HepG2 (cell line): ENCODE results near the gene MCC. TPM values are rescaled to one million over a fixed set of nuclear protein-coding genes. Genes with fewer than 3 reads are reported as not detected.

Source experiments
- ADNP ChIP-seq: sonication (generic); formaldehyde crosslinking; IDR thresholded peaks from 2 replicates; pipeline ENCODE4 v1.4.0; 2020; ENCODE audit warnings: missing genetic modification reagents
- ARHGAP35 ChIP-seq: sonication (generic); formaldehyde crosslinking; IDR thresholded peaks from 2 replicates; pipeline ENCODE4 v1.9.0; 2022; ENCODE audit warnings: mild to moderate bottlenecking, inconsistent platforms, moderate library complexity, missing genetic modification reagents, borderline replicate concordance
- ERF ChIP-seq: IDR thresholded peaks from 2 replicates; pipeline ENCODE4 v1.6.1; 2018; ENCODE audit warnings: missing biosample characterization, missing genetic modification reagents
- HMGA1 ChIP-seq: sonication (generic); formaldehyde crosslinking; conservative IDR thresholded peaks from 2 replicates; pipeline ENCODE4 v1.4.0; 2020; ENCODE audit warnings: missing genetic modification reagents
- HNRNPH1 ChIP-seq: fragments of 200-400 bp; formaldehyde crosslinking; optimal IDR thresholded peaks from 2 replicates; pipeline ENCODE3; 2017; ENCODE audit warnings: mild to moderate bottlenecking, low read depth, low read length
- IRX3 ChIP-seq: sonication (generic); formaldehyde crosslinking; IDR thresholded peaks from 2 replicates; pipeline ENCODE4 v1.8.1; 2023; ENCODE audit warnings: mild to moderate bottlenecking, low read depth, missing genetic modification reagents, borderline replicate concordance
- KAT8 ChIP-seq: IDR thresholded peaks from 2 replicates; pipeline ENCODE4 v1.6.1; 2016; ENCODE audit warnings: missing genetic modification reagents, missing compliant biosample characterization
- KLF13 ChIP-seq: sonication (generic); formaldehyde crosslinking; IDR thresholded peaks from 2 replicates; pipeline ENCODE4 v1.4.0; 2020; ENCODE audit warnings: mild to moderate bottlenecking, missing genetic modification reagents
- PRPF4 ChIP-seq: fragments of 200-400 bp; formaldehyde crosslinking; IDR thresholded peaks from 2 replicates; pipeline ENCODE4 v1.6.1; 2016; ENCODE audit warnings: low read length, low read depth; ENCODE audit not compliant: poor library complexity, severe bottlenecking
- RAD21 ChIP-seq: fragments of 450-650 bp; formaldehyde crosslinking; IDR thresholded peaks from 2 replicates; pipeline ENCODE4 v1.5.0; 2020; ENCODE audit warnings: mild to moderate bottlenecking
- RNF2 ChIP-seq: fragments of 450-650 bp; conservative IDR thresholded peaks from 2 replicates; pipeline ENCODE4 v1.6.1; 2016; ENCODE audit warnings: low read depth
- TBL1XR1 ChIP-seq: fragments of 150-350 bp; IDR thresholded peaks from 2 replicates; pipeline ENCODE4 v1.6.1; 2014; ENCODE audit warnings: borderline replicate concordance, low read length; ENCODE audit not compliant: partially characterized antibody
- ZBTB8A ChIP-seq: sonication (generic); formaldehyde crosslinking; IDR thresholded peaks from 2 replicates; pipeline ENCODE4 v1.4.0; 2020; ENCODE audit warnings: mild to moderate bottlenecking, low read depth, missing genetic modification reagents, borderline replicate concordance
- ZC3H4 ChIP-seq: sonication (generic); formaldehyde crosslinking; IDR thresholded peaks from 2 replicates; pipeline ENCODE4 v1.4.0; 2020; ENCODE audit warnings: missing genetic modification reagents, borderline replicate concordance
- ZFAT ChIP-seq: sonication (generic); formaldehyde crosslinking; conservative IDR thresholded peaks from 2 replicates; pipeline ENCODE4 v1.8.1; 2023; ENCODE audit warnings: missing genetic modification reagents, inconsistent platforms
- ZNF510 ChIP-seq: sonication (generic); formaldehyde crosslinking; IDR thresholded peaks from 2 replicates; pipeline ENCODE4 v1.4.0; 2020; ENCODE audit warnings: low read depth, mild to moderate bottlenecking, missing genetic modification reagents
- ZNF737 ChIP-seq: sonication (generic); formaldehyde crosslinking; IDR thresholded peaks from 2 replicates; pipeline ENCODE4 v1.5.0; 2020; ENCODE audit warnings: missing genetic modification reagents, mild to moderate bottlenecking, borderline replicate concordance
- ZNF746 ChIP-seq: sonication (generic); formaldehyde crosslinking; IDR thresholded peaks from 2 replicates; pipeline ENCODE4 v1.8.0; 2022; ENCODE audit warnings: mild to moderate bottlenecking, missing genetic modification reagents
- polyA plus RNA-seq, 8 experiments: library from polyadenylated mRNA; depleted of rRNA in 3 of 8; stranded (reverse) in 7 of 8; unstranded in 1 of 8; fragments of >200 nt; fragmentation: Illumina TruSeq in 4 of 8; extraction: Trizol in 4 of 8; gene quantifications; 2 replicates each; pipeline versions ENCODE4 v1.2.1 to v1.2.3, GENCODE V29; 2011 to 2016; ENCODE audit warnings: low read depth in 4 of 8, missing spikeins in 1 of 8, mixed read lengths in 1 of 8; ENCODE audit not compliant: insufficient read depth in 1 of 8
- total RNA-seq, 5 experiments: library from RNA; depleted of rRNA; stranded (reverse); fragments of >200 nt; fragmentation: Illumina TruSeq; extraction: Trizol; gene quantifications; 2 replicates each; pipeline ENCODE4 v1.2.3, GENCODE V29; 2016; ENCODE audit warnings: low read depth in 1 of 5
- TF ChIP-seq, protein P1 (sequence below): sonication (generic); formaldehyde crosslinking; IDR thresholded peaks from 2 replicates; pipeline ENCODE4 v1.4.0; 2020; ENCODE audit warnings: missing genetic modification reagents
- TF ChIP-seq, protein P2 (sequence below): IDR thresholded peaks from 2 replicates; pipeline ENCODE4 v1.6.1; 2016; ENCODE audit warnings: low read depth, missing genetic modification reagents, missing compliant biosample characterization
- TF ChIP-seq, protein P3 (sequence below): fragments of 450-650 bp; IDR thresholded peaks from 2 replicates; pipeline ENCODE4 v1.6.1; 2017

MCC gene
- total and polyA plus RNA-seq, 2 of the 13 experiments (the other 11 are each of a cell fraction or from before 2014, with no cell fraction given), result 0.55 to 2.4 TPM

DNA sequence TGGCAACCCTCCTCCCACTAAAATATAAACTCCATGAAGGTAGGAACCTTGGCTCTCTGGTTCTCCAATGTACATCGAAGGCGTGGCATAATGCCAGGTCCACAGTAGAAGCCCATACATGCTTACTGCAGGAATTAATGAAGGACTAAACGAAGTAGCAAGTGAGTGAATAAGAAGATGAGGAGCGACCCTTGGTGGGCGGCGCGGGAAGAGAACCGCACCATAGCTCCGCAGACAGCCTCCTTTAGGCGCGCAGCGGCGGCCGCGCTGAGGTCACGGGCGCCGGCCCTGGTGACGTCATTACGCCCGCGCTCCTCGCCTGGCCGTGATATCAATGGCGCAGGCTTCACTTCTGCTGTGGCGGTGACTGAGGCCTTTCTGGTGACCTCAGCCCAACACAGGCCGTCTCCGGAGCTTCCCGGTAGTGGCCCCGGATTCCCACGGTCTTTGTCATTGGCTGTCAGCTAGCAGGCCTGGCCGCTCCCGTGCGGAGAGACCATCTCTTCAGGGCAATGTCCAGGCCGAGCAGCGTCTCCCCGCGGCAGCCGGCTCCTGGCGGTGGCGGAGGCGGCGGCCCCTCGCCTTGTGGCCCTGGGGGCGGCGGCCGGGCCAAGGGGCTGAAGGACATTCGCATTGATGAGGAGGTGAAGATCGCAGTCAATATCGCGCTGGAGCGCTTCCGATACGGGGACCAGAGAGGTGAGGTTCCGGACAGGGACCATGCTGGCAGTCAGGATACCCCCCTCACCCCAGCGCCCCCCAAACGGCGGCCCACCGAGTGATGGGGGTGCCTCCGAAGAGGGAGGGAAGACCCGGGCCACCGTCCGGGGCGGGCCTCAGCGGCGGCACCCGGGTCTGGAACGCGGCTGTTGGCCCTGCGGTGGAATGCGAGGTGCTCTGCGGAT is 25.4 kb upstream of the MCC start, which contains the start of gene YTHDC2 (continued):
- TF ChIP-seq, protein P1, sequence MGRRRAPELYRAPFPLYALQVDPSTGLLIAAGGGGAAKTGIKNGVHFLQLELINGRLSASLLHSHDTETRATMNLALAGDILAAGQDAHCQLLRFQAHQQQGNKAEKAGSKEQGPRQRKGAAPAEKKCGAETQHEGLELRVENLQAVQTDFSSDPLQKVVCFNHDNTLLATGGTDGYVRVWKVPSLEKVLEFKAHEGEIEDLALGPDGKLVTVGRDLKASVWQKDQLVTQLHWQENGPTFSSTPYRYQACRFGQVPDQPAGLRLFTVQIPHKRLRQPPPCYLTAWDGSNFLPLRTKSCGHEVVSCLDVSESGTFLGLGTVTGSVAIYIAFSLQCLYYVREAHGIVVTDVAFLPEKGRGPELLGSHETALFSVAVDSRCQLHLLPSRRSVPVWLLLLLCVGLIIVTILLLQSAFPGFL (CRISPR knock-in tag), result no peak
- TF ChIP-seq, protein P2, sequence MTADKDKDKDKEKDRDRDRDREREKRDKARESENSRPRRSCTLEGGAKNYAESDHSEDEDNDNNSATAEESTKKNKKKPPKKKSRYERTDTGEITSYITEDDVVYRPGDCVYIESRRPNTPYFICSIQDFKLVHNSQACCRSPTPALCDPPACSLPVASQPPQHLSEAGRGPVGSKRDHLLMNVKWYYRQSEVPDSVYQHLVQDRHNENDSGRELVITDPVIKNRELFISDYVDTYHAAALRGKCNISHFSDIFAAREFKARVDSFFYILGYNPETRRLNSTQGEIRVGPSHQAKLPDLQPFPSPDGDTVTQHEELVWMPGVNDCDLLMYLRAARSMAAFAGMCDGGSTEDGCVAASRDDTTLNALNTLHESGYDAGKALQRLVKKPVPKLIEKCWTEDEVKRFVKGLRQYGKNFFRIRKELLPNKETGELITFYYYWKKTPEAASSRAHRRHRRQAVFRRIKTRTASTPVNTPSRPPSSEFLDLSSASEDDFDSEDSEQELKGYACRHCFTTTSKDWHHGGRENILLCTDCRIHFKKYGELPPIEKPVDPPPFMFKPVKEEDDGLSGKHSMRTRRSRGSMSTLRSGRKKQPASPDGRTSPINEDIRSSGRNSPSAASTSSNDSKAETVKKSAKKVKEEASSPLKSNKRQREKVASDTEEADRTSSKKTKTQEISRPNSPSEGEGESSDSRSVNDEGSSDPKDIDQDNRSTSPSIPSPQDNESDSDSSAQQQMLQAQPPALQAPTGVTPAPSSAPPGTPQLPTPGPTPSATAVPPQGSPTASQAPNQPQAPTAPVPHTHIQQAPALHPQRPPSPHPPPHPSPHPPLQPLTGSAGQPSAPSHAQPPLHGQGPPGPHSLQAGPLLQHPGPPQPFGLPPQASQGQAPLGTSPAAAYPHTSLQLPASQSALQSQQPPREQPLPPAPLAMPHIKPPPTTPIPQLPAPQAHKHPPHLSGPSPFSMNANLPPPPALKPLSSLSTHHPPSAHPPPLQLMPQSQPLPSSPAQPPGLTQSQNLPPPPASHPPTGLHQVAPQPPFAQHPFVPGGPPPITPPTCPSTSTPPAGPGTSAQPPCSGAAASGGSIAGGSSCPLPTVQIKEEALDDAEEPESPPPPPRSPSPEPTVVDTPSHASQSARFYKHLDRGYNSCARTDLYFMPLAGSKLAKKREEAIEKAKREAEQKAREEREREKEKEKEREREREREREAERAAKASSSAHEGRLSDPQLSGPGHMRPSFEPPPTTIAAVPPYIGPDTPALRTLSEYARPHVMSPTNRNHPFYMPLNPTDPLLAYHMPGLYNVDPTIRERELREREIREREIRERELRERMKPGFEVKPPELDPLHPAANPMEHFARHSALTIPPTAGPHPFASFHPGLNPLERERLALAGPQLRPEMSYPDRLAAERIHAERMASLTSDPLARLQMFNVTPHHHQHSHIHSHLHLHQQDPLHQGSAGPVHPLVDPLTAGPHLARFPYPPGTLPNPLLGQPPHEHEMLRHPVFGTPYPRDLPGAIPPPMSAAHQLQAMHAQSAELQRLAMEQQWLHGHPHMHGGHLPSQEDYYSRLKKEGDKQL (CRISPR knock-in tag), result no peak
- no peak for TF ChIP-seq HNRNPH1
- TF ChIP-seq ERF (CRISPR knock-in tag), result peak; percentile 88; the same call in 1 of the 2 replicates
- TF ChIP-seq IRX3 (CRISPR knock-in tag), result no peak
- peak; percentile 73; the same call in 1 of the 2 replicates for TF ChIP-seq KLF13
- peak; percentile 83; the same call in 1 of the 2 replicates for TF ChIP-seq ZNF510 (CRISPR knock-in tag)
- no peak for TF ChIP-seq PRPF4
- TF ChIP-seq KAT8 (CRISPR knock-in tag), result peak; percentile 86
- no peak for TF ChIP-seq ZC3H4 (CRISPR knock-in tag)
- no peak for TF ChIP-seq ZBTB8A
- TF ChIP-seq TBL1XR1, result peak; percentile 40
- TF ChIP-seq ZFAT, result no peak
- TF ChIP-seq RAD21 (CRISPR knock-in tag), result peak; percentile 42; the same call in 1 of the 2 replicates
- TF ChIP-seq, protein P3, sequence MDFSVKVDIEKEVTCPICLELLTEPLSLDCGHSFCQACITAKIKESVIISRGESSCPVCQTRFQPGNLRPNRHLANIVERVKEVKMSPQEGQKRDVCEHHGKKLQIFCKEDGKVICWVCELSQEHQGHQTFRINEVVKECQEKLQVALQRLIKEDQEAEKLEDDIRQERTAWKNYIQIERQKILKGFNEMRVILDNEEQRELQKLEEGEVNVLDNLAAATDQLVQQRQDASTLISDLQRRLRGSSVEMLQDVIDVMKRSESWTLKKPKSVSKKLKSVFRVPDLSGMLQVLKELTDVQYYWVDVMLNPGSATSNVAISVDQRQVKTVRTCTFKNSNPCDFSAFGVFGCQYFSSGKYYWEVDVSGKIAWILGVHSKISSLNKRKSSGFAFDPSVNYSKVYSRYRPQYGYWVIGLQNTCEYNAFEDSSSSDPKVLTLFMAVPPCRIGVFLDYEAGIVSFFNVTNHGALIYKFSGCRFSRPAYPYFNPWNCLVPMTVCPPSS, result no peak
- no peak for TF ChIP-seq HMGA1
- no peak for TF ChIP-seq ZNF746 (CRISPR knock-in tag)
- peak; percentile 25; the same call in 1 of the 2 replicates for TF ChIP-seq ARHGAP35 (CRISPR knock-in tag)
- no peak for TF ChIP-seq ZNF737 (CRISPR knock-in tag)
- no peak for TF ChIP-seq ADNP (CRISPR knock-in tag)
- peak; percentile 24; the same call in 1 of the 2 replicates for TF ChIP-seq RNF2
